ENCODE data around the gene SNN. TPM values are rescaled to one million over a fixed set of nuclear protein-coding genes. Genes with fewer than 3 reads are reported as not detected.
A peak's percentile ranks its signal among the peaks of the same experiment; 100 is the strongest.

SNN gene
- 13.0 and 13.8 TPM in 2 replicates for total RNA-seq

- Histone ChIP-seq H4K20me1 (ENCODE audit: insufficient read depth, low read length) (peaks cover 29% of the 10 kb centered on the region), H3K27me3 (ENCODE audit: insufficient read depth, low read length) (no peaks in the 10 kb centered on the region), H3K9me3 (ENCODE audit: low read depth, low read length) (no peaks in the 10 kb centered on the region), H3K79me2 (ENCODE audit: insufficient read depth, low read length) (peaks cover 23% of the 10 kb centered on the region), H3K4me1 (ENCODE audit: insufficient read depth, low read length) (peaks cover 14% of the 10 kb centered on the region), H2AFZ (ENCODE audit: low read length) (peak within 1 kb of the TSS; percentile 88), H3K4me3 (ENCODE audit: insufficient read depth, low read length) (peak within 1 kb of the TSS; percentile 82), H3K27ac (ENCODE audit: low read depth, low read length) (no peak within 1 kb of the TSS), H3K36me3 (ENCODE audit: insufficient read depth, low read length) (no peaks in the 10 kb centered on the region), H3K4me2 (ENCODE audit: insufficient read depth, low read length) (peak within 1 kb of the TSS; percentile 88)
- no peak for TF ChIP-seq CTCF (IDR thresholded peaks at IDR 0.05; ENCODE audit: extremely low read depth, low read depth, low read length)
- DNase-seq (ENCODE audit: insufficient read length, low spot score, missing footprints): peak; percentile 100
These were observed at the start of gene SNN for GRCh38 chr16:11667824-11668622. Gene SNN, plus strand, starts transcription at chr16:11668455. Its CDS starts 7,605 bp downstream, at chr16:11676060.

- H3K4me3 ChIP-seq (ENCODE audit: insufficient read depth, low read length): no peak overlapping the region
- no peak overlapping the region for H3K4me2 ChIP-seq (ENCODE audit: insufficient read depth, low read length)
- TF ChIP-seq CTCF (IDR thresholded peaks at IDR 0.05; ENCODE audit: extremely low read depth, low read depth, low read length): no peak
- H3K79me2 ChIP-seq (ENCODE audit: insufficient read depth, low read length): no peaks in the 10 kb centered on the region
- H3K27ac ChIP-seq (ENCODE audit: low read depth, low read length): no peak overlapping the region
- H3K36me3 ChIP-seq (ENCODE audit: insufficient read depth, low read length): no peaks in the 10 kb centered on the region
- peaks cover 12% of the 10 kb centered on the region for H3K4me1 ChIP-seq (ENCODE audit: insufficient read depth, low read length)
- H3K9me3 ChIP-seq (ENCODE audit: low read depth, low read length): no peaks in the 10 kb centered on the region
- no peaks in the 10 kb centered on the region for H3K27me3 ChIP-seq (ENCODE audit: insufficient read depth, low read length)
- peak overlapping the region; percentile 29 for H2AFZ ChIP-seq (ENCODE audit: low read length)
- no peaks in the 10 kb centered on the region for H4K20me1 ChIP-seq (ENCODE audit: insufficient read depth, low read length)
- DNase-seq (ENCODE audit: insufficient read length, low spot score, missing footprints): no peak
These were observed 48.9 kb upstream of the SNN start for GRCh38 chr16:11619327-11619851.

GRCh38 chr16:11620243-11621003, 47.8 kb upstream of the SNN start:
- no peak overlapping the region for H3K4me2 ChIP-seq (ENCODE audit: insufficient read depth, low read length)
- no peak for TF ChIP-seq CTCF (IDR thresholded peaks at IDR 0.05; ENCODE audit: extremely low read depth, low read depth, low read length)
- H3K27me3 ChIP-seq (ENCODE audit: insufficient read depth, low read length): no peaks in the 10 kb centered on the region
- H3K79me2 ChIP-seq (ENCODE audit: insufficient read depth, low read length): no peaks in the 10 kb centered on the region
- H3K4me3 ChIP-seq (ENCODE audit: insufficient read depth, low read length): no peak overlapping the region
- H3K9me3 ChIP-seq (ENCODE audit: low read depth, low read length): no peaks in the 10 kb centered on the region
- H3K27ac ChIP-seq (ENCODE audit: low read depth, low read length): no peak overlapping the region
- no peak overlapping the region for H2AFZ ChIP-seq (ENCODE audit: low read length)
- peaks cover 12% of the 10 kb centered on the region for H3K4me1 ChIP-seq (ENCODE audit: insufficient read depth, low read length)
- H4K20me1 ChIP-seq (ENCODE audit: insufficient read depth, low read length): no peaks in the 10 kb centered on the region
- DNase-seq (ENCODE audit: insufficient read length, low spot score, missing footprints): no peak
- H3K36me3 ChIP-seq (ENCODE audit: insufficient read depth, low read length): no peaks in the 10 kb centered on the region

GRCh38 chr16:11621539-11621919, 46.7 kb upstream of the SNN start:
- H4K20me1 ChIP-seq (ENCODE audit: insufficient read depth, low read length): no peaks in the 10 kb centered on the region
- peaks cover 12% of the 10 kb centered on the region for H3K4me1 ChIP-seq (ENCODE audit: insufficient read depth, low read length)
- H3K36me3 ChIP-seq (ENCODE audit: insufficient read depth, low read length): no peaks in the 10 kb centered on the region
- H2AFZ ChIP-seq (ENCODE audit: low read length): peak overlapping the region; percentile 97
- peak; percentile 86 for DNase-seq (ENCODE audit: insufficient read length, low spot score, missing footprints)
- peak overlapping the region; percentile 50 for H3K27ac ChIP-seq (ENCODE audit: low read depth, low read length)
- H3K4me3 ChIP-seq (ENCODE audit: insufficient read depth, low read length): peak overlapping the region; percentile 58
- no peaks in the 10 kb centered on the region for H3K27me3 ChIP-seq (ENCODE audit: insufficient read depth, low read length)
- H3K79me2 ChIP-seq (ENCODE audit: insufficient read depth, low read length): no peaks in the 10 kb centered on the region
- no peak for TF ChIP-seq CTCF (IDR thresholded peaks at IDR 0.05; ENCODE audit: extremely low read depth, low read depth, low read length)
- H3K9me3 ChIP-seq (ENCODE audit: low read depth, low read length): no peaks in the 10 kb centered on the region
- peak overlapping the region; percentile 84 for H3K4me2 ChIP-seq (ENCODE audit: insufficient read depth, low read length)

All from osteoblast (primary cell).